HL-60 (cell line): ENCODE measurements around the gene CHFR.

Experiments used
- DNase-seq, 2 experiments: peaks; one replicate each; pipeline ENCODE4 v3.0.0-alpha.2; 2010 to 2020; ENCODE audit warnings: low read depth in 1 of 2, low spot score in 1 of 2
- H3K27ac ChIP-seq: fragments of 250-450 bp; sonication (Bioruptor Pico); replicated peaks from 2 replicates; pipeline ENCODE4 v1.5.1; 2020; ENCODE audit warnings: mild to moderate bottlenecking, moderate library complexity
- H3K27me3 ChIP-seq: fragments of 250-450 bp; sonication (Bioruptor Pico); 2 replicates; pipeline ENCODE4 v1.5.1; 2021; ENCODE audit warnings: mild to moderate bottlenecking, moderate library complexity; ENCODE audit not compliant: insufficient read depth, poor library complexity, severe bottlenecking
- H3K4me3 ChIP-seq: replicated peaks from 2 replicates; pipeline ENCODE4 v1.5.1; 2011; ENCODE audit warnings: mild to moderate bottlenecking, control low read depth, low read length; ENCODE audit not compliant: insufficient read depth
- GABPA ChIP-seq: IDR thresholded peaks from 2 replicates; pipeline ENCODE4 v1.6.1; 2012; ENCODE audit warnings: low read depth
- POLR2AphosphoS5 ChIP-seq: IDR thresholded peaks from 2 replicates; pipeline ENCODE4 v1.6.1; 2012; ENCODE audit warnings: low read depth
- SPI1 ChIP-seq: IDR thresholded peaks from 2 replicates; pipeline ENCODE4 v1.6.1; 2012; ENCODE audit warnings: low read depth, mild to moderate bottlenecking, borderline replicate concordance
- TF ChIP-seq, protein P1 (sequence below): IDR thresholded peaks from 2 replicates; pipeline ENCODE4 v1.6.1; 2012; ENCODE audit warnings: low read depth; ENCODE audit not compliant: insufficient replicate concordance
- TF ChIP-seq, protein P2 (sequence below): IDR thresholded peaks from one replicate; pipeline ENCODE4 v1.5.1; 2011; ENCODE audit warnings: low read length, control low read depth, inconsistent platforms; ENCODE audit not compliant: insufficient read depth

The CHFR gene

DNA sequence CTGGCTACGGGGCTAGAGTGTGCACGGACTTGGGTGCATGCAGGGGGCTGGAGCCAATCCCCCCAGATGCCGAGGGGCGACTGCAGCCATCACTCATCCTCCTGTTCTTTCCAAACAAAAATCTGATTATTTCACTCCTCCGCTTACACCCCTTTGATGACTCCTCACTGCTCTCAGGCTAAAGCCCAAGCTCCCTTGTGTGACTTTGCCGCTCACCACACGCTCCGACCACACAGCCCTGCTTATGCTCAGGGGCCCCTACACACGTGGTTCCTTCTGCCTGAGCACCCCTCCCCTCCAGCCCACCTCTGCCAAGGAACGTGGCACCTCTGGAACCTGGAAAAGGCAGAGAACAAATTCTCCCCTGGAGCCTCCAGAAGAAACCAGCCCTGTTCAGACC is 13.7 kb downstream of the CHFR start:
- no peaks in the 10 kb centered on the region for H3K27me3 ChIP-seq
- TF ChIP-seq, protein P1, sequence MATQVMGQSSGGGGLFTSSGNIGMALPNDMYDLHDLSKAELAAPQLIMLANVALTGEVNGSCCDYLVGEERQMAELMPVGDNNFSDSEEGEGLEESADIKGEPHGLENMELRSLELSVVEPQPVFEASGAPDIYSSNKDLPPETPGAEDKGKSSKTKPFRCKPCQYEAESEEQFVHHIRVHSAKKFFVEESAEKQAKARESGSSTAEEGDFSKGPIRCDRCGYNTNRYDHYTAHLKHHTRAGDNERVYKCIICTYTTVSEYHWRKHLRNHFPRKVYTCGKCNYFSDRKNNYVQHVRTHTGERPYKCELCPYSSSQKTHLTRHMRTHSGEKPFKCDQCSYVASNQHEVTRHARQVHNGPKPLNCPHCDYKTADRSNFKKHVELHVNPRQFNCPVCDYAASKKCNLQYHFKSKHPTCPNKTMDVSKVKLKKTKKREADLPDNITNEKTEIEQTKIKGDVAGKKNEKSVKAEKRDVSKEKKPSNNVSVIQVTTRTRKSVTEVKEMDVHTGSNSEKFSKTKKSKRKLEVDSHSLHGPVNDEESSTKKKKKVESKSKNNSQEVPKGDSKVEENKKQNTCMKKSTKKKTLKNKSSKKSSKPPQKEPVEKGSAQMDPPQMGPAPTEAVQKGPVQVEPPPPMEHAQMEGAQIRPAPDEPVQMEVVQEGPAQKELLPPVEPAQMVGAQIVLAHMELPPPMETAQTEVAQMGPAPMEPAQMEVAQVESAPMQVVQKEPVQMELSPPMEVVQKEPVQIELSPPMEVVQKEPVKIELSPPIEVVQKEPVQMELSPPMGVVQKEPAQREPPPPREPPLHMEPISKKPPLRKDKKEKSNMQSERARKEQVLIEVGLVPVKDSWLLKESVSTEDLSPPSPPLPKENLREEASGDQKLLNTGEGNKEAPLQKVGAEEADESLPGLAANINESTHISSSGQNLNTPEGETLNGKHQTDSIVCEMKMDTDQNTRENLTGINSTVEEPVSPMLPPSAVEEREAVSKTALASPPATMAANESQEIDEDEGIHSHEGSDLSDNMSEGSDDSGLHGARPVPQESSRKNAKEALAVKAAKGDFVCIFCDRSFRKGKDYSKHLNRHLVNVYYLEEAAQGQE = no peak
- TF ChIP-seq GABPA = no peak
- TF ChIP-seq, protein P2, sequence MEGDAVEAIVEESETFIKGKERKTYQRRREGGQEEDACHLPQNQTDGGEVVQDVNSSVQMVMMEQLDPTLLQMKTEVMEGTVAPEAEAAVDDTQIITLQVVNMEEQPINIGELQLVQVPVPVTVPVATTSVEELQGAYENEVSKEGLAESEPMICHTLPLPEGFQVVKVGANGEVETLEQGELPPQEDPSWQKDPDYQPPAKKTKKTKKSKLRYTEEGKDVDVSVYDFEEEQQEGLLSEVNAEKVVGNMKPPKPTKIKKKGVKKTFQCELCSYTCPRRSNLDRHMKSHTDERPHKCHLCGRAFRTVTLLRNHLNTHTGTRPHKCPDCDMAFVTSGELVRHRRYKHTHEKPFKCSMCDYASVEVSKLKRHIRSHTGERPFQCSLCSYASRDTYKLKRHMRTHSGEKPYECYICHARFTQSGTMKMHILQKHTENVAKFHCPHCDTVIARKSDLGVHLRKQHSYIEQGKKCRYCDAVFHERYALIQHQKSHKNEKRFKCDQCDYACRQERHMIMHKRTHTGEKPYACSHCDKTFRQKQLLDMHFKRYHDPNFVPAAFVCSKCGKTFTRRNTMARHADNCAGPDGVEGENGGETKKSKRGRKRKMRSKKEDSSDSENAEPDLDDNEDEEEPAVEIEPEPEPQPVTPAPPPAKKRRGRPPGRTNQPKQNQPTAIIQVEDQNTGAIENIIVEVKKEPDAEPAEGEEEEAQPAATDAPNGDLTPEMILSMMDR = no peak
- TF ChIP-seq SPI1 = no peak
- TF ChIP-seq POLR2AphosphoS5 = no peak
- H3K27ac ChIP-seq = no peak overlapping the region
- DNase-seq = no peak
- no peak overlapping the region for H3K4me3 ChIP-seq

DNA sequence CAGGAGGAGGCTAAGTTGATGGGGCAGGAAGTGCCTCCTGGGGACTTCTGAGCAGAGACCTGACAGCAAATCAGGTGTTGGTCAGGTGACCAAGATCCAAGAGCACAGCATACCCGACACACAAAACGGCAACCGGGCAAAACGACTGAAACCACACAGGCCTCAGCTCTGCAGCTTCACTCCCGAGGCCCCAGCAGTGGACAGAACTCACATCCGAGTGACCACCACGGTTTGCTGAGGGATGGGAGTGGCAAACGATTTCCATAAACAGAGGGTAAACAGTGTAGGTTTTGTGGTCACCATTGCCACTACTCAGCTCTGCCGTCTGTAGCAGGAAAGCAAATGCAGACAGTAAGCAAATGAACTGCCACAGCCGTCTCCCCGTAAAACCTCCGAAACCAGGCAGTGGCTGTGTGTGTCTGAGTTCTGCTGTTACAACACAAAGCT is 14.4 kb downstream of the CHFR start:
- no peak for TF ChIP-seq SPI1
- TF ChIP-seq, protein P1 = no peak
- TF ChIP-seq, protein P2 = no peak
- TF ChIP-seq POLR2AphosphoS5 = no peak
- TF ChIP-seq GABPA = no peak
- Histone ChIP-seq H3K27me3 (no peaks in the 10 kb centered on the region), H3K27ac (no peak overlapping the region), H3K4me3 (no peak overlapping the region)
- DNase-seq = no peak

DNA sequence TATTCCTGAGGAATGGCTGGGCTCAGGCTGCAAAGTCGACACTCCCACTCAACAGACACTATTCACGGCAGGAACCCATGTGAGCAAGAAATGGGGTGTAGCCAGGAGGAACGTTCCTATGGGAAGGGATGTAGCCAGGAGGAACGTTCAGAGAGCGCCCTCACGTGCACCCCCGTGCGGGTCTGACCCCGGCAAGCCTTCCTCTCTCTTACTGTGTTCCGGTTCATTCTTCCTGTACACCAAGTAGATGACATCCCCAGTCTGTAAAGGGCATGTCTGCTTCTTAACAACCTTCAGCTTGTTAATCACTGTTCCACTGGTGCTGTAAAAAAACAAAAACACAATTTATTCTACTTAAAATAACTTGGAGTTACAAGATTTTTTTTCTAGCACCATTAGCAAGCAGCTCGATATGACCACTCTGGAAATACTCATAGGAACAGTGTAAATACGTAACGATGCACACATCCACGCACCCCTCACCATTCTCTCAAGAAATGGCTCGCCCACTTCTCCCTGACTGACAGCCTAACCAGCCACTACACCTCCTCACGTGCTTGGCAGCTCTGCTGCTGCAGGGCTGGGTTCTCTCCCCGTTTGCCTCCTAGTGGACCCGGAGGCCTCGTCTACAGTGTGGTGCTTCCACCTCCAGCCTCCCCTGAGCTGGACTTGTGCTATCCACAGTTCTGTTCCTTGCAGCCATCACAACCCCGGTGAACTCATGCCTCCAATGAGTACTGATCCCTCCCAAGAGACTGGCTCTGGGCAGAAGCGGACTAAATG is 15.1 kb downstream of the CHFR start:
- TF ChIP-seq POLR2AphosphoS5 (no peak), GABPA (no peak), SPI1 (no peak)
- TF ChIP-seq, protein P2 = no peak
- TF ChIP-seq, protein P1 = no peak
- no peak for DNase-seq
- H3K4me3 ChIP-seq = no peak overlapping the region
- H3K27me3 ChIP-seq = no peaks in the 10 kb centered on the region
- no peak overlapping the region for H3K27ac ChIP-seq
